HCT116 (cell line): Measurements from ENCODE around the gene HAAO. TPM values are rescaled to one million over a fixed set of nuclear protein-coding genes. Genes with fewer than 3 reads are reported as not detected.

Experiments
- ATAC-seq: fragments of 200-7000 bp; cut with Tn5 transposase; 2 replicates; pipeline ENCODE4 v1.9.1; 2020; ENCODE audit warnings: mild to moderate bottlenecking, moderate library complexity
- BruUV-seq: library from RNA; stranded (reverse); fragments of 400-500 nt; replicated peaks from 2 replicates; lab custom pipeline; 2021; lab: Mats Ljungman, UMichigan
- CTCF ChIA-PET: fragments of 300-600 bp; sonication (Branson Sonifier 250); formaldehyde crosslinking; loops from one replicate; lab custom pipeline; 2021; ENCODE audit warnings: antibody characterized with exemption; lab: Charles Lee
- POLR2A ChIA-PET: fragments of 300-600, 350-600 bp; sonication (Branson Sonifier 250); formaldehyde crosslinking; loops from one replicate; lab custom pipeline; 2021; ENCODE audit warnings: antibody characterized with exemption; lab: Charles Lee
- RAD21 ChIA-PET, 2 experiments: fragments of 300-600 bp; sonication (Branson Sonifier 250); formaldehyde crosslinking; loops; one replicate each; lab custom pipeline; 2023; ENCODE audit warnings: low total read pairs in 2 of 2; ENCODE audit not compliant: uncharacterized antibody in 2 of 2, unreplicated experiment in 2 of 2, low non-redundant PET in 1 of 2; lab: Charles Lee
- DNase-seq: peaks from one replicate; pipeline ENCODE4 v3.0.0-alpha.2; 2010; ENCODE audit warnings: low read depth, low spot score
- H2AFZ ChIP-seq: fragments of 200-600 bp; shearing (Covaris generic), sonication (generic); 2 replicates; pipeline ENCODE4 v1.6.1; 2017; ENCODE audit warnings: low read depth, mixed run types, mixed read lengths, antibody characterized with exemption, low read length; ENCODE audit not compliant: poor library complexity, severe bottlenecking
- H3K27ac ChIP-seq: 2 replicates; pipeline ENCODE4 v1.5.1; 2012; ENCODE audit warnings: low read depth, low read length
- H3K27me3 ChIP-seq: fragments of 200-600 bp; sonication (generic); 2 replicates; pipeline ENCODE4 v1.6.1; 2016; ENCODE audit warnings: mixed run types, low read length, mixed read lengths; ENCODE audit not compliant: insufficient read depth
- H3K36me3 ChIP-seq, 2 experiments: fragments of 200-500 bp in 1 of 2; fragments of 200-600 bp in 1 of 2; sonication (Bioruptor generic) in 1 of 2; sonication (generic) in 1 of 2; 2 replicates each; pipeline versions ENCODE4 v1.5.1 to v1.6.1; 2014 to 2016; ENCODE audit warnings: low read length in 2 of 2, inconsistent platforms in 1 of 2, mixed read lengths in 1 of 2, mixed run types in 1 of 2; ENCODE audit not compliant: insufficient read depth in 2 of 2, control insufficient read depth in 1 of 2
- H3K4me1 ChIP-seq, 2 experiments: fragments of 200-600 bp in 1 of 2; sonication (generic) in 1 of 2; 2 replicates each; pipeline versions ENCODE4 v1.5.1 to v1.6.1; 2012 to 2017; ENCODE audit warnings: low read length in 2 of 2, inconsistent platforms in 1 of 2, mild to moderate bottlenecking in 1 of 2, mixed read lengths in 1 of 2, mixed run types in 1 of 2, moderate library complexity in 1 of 2; ENCODE audit not compliant: insufficient read depth in 2 of 2, control insufficient read depth in 1 of 2
- H3K4me2 ChIP-seq: fragments of 200-600 bp; sonication (generic); 2 replicates; pipeline ENCODE4 v1.6.1; 2017; ENCODE audit warnings: mixed run types, low read length, mixed read lengths
- H3K4me3 ChIP-seq, 2 experiments: fragments of 200-600 bp in 1 of 2; sonication (generic) in 1 of 2; replicated peaks in 1 of 2; 2 replicates each; pipeline ENCODE4 v1.5.1; 2011 to 2016; ENCODE audit warnings: low read length in 2 of 2, control low read depth in 1 of 2, low read depth in 1 of 2, mild to moderate bottlenecking in 1 of 2, mixed read lengths in 1 of 2, mixed run types in 1 of 2
- H3K79me2 ChIP-seq: fragments of 200-600 bp; sonication (generic); 2 replicates; pipeline ENCODE4 v1.6.1; 2017; ENCODE audit warnings: mild to moderate bottlenecking, mixed run types, low read length, moderate library complexity, mixed read lengths; ENCODE audit not compliant: insufficient read depth
- H3K9ac ChIP-seq: fragments of 200-600 bp; sonication (generic); 2 replicates; pipeline ENCODE4 v1.6.1; 2016; ENCODE audit warnings: low read length, mixed read lengths
- H3K9me2 ChIP-seq: fragments of 200-600 bp; sonication (generic), shearing (Covaris generic); 2 replicates; pipeline ENCODE4 v1.6.1; 2017; ENCODE audit warnings: mixed run types, mild to moderate bottlenecking, moderate library complexity; ENCODE audit not compliant: insufficient read depth
- H3K9me3 ChIP-seq, 2 experiments: fragments of 200-500 bp in 1 of 2; fragments of 200-600 bp in 1 of 2; sonication (Bioruptor generic) in 1 of 2; sonication (generic) in 1 of 2; 2 replicates each; pipeline ENCODE4 v1.6.1; 2014 to 2017; ENCODE audit warnings: low read length in 2 of 2, mixed read lengths in 2 of 2, inconsistent platforms in 1 of 2, low read depth in 1 of 2, mild to moderate bottlenecking in 1 of 2, mixed run types in 1 of 2, moderate library complexity in 1 of 2; ENCODE audit not compliant: control insufficient read depth in 1 of 2, insufficient read depth in 1 of 2
- H4K20me1 ChIP-seq: fragments of 200-600 bp; sonication (generic), shearing (Covaris generic); 2 replicates; pipeline ENCODE4 v1.6.1; 2017; ENCODE audit warnings: mixed run types, mild to moderate bottlenecking, moderate library complexity; ENCODE audit not compliant: insufficient read depth
- CBX3 ChIP-seq: IDR thresholded peaks from 2 replicates; pipeline ENCODE4 v1.6.1; 2012; ENCODE audit warnings: low read depth
- EGR1 ChIP-seq: IDR thresholded peaks from 2 replicates; pipeline ENCODE4 v1.6.1; 2012; ENCODE audit warnings: low read depth
- EZH2 ChIP-seq: fragments of 200-600 bp; sonication (generic); IDR thresholded peaks from 2 replicates; pipeline ENCODE4 v1.6.1; 2017; ENCODE audit warnings: antibody characterized with exemption, mixed run types
- EZH2phosphoT487 ChIP-seq: fragments of 200-600 bp; IDR thresholded peaks from 2 replicates; pipeline ENCODE4 v1.6.1; 2018; ENCODE audit warnings: antibody characterized with exemption, borderline replicate concordance
- JUND ChIP-seq: IDR thresholded peaks from 2 replicates; pipeline ENCODE4 v1.6.1; 2012
- POLR2A ChIP-seq: IDR thresholded peaks from 2 replicates; pipeline ENCODE4 v1.7.0; 2011; ENCODE audit warnings: borderline replicate concordance; ENCODE audit not compliant: insufficient read depth, insufficient read length; ENCODE audit errors: extremely low read depth
- POLR2AphosphoS5 ChIP-seq: IDR thresholded peaks from 2 replicates; pipeline ENCODE4 v1.6.1; 2011; ENCODE audit warnings: mild to moderate bottlenecking, low read depth, low read length, moderate library complexity
- SIN3A ChIP-seq: IDR thresholded peaks from 2 replicates; pipeline ENCODE4 v1.6.1; 2012; ENCODE audit warnings: low read depth
- SP1 ChIP-seq: IDR thresholded peaks from 2 replicates; pipeline ENCODE4 v1.6.1; 2012; ENCODE audit warnings: low read depth
- YY1 ChIP-seq: IDR thresholded peaks from 2 replicates; pipeline ENCODE4 v1.6.1; 2011; ENCODE audit warnings: low read length, low read depth, moderate library complexity, mild to moderate bottlenecking; ENCODE audit not compliant: insufficient replicate concordance; ENCODE audit errors: extremely low read depth
- ZFX ChIP-seq: fragments of 450-650 bp; IDR thresholded peaks from 2 replicates; pipeline ENCODE4 v1.6.1; 2017
- intact Hi-C: fragments of 100-400 bp; cut with micrococcal nuclease; formaldehyde crosslinking; loops from 2 replicates; pipeline ENCODE4 v1.10.0; 2022
- total RNA-seq: library from RNA; stranded (reverse); gene quantifications from one replicate; pipeline ENCODE4 v1.2.1, GENCODE V29; 2021; ENCODE audit not compliant: unreplicated experiment
- TF ChIP-seq, protein P1 (sequence below), 3 experiments: fragments of 200-600 bp in 1 of 3; sonication (generic) in 1 of 3; IDR thresholded peaks in 2 of 3; conservative IDR thresholded peaks in 1 of 3; 2 replicates each; pipeline ENCODE4 v1.5.1; 2012 to 2017; ENCODE audit warnings: low read depth in 2 of 3, low read length in 2 of 3, antibody characterized with exemption in 1 of 3, borderline replicate concordance in 1 of 3, control low read depth in 1 of 3, mild to moderate bottlenecking in 1 of 3, mixed read lengths in 1 of 3, mixed run types in 1 of 3, moderate library complexity in 1 of 3; ENCODE audit not compliant: insufficient read depth in 1 of 3
- TF ChIP-seq, protein P2 (sequence below): IDR thresholded peaks from 2 replicates; pipeline ENCODE4 v1.6.1; 2012
- TF ChIP-seq, protein P3 (sequence below): IDR thresholded peaks from 2 replicates; pipeline ENCODE4 v1.6.1; 2012; ENCODE audit warnings: low read depth
- TF ChIP-seq, protein P4 (sequence below): IDR thresholded peaks from 2 replicates; pipeline ENCODE4 v1.6.1; 2011; ENCODE audit warnings: mild to moderate bottlenecking, low read length, moderate library complexity; ENCODE audit not compliant: insufficient replicate concordance; ENCODE audit errors: extremely low read depth

Gene HAAO
- total RNA-seq, 1 experiment from 2014 or later = not detected

DNA sequence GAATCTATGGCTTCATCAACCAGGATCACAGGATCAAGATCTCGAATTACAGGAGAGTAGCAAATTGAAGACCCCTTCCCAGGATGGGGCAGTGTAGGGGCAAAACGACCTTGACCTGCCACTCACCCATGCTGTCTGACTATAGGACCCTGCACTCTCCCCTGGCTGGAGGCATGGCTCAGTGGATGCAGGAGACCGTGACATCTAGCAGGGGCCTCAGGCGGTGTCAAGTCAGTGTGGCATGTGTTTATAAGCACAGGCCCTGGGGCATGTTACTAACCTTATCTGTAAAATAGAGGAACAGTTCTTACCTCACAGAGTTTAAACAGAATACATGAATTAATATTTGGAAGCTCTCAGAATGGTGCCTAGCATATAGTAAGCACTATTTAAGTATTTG lies 3.5 kb downstream of the HAAO start:
- H3K27ac ChIP-seq = no peak overlapping the region
- no peak overlapping the region for H3K4me2 ChIP-seq
- no peaks in the 10 kb centered on the region for H3K9me2 ChIP-seq
- H2AFZ ChIP-seq = no peak overlapping the region
- no peak overlapping the region for H3K4me3 ChIP-seq
- no peaks in the 10 kb centered on the region for H3K79me2 ChIP-seq
- intact Hi-C loops = no loop called here
- H3K4me1 ChIP-seq = no peaks in the 10 kb centered on the region
- H3K27me3 ChIP-seq = no peaks in the 10 kb centered on the region
- RAD21 ChIA-PET = no interaction called here
- POLR2A ChIA-PET = no interaction called here
- H4K20me1 ChIP-seq = no peaks in the 10 kb centered on the region
- ATAC-seq (no peak), DNase-seq (no peak)
- no peak for TF ChIP-seq JUND
- no peak for TF ChIP-seq YY1
- no peak for TF ChIP-seq SIN3A
- no peaks in the 10 kb centered on the region for H3K36me3 ChIP-seq
- H3K9ac ChIP-seq = no peak overlapping the region
- CTCF ChIA-PET = no interaction called here
- no TSS peak for BruUV-seq
- H3K9me3 ChIP-seq = no peaks in the 10 kb centered on the region

DNA sequence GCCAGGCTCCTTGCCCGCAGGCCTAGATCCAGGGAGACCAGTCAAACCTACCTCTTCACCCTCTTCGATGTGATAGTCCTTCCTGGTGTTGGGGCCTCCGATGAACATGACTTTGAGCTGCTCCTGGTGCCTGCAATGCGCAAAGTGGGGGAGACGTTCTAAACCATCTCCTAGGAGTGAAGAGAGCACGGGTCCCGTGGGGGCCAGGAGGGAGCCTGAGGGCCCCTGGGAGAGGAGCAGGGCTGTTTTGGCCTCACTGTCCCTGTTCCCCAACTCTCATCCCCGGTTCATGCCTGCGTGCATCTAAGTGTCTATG lies 3.9 kb downstream of the HAAO start:
- no peak overlapping the region for H3K27ac ChIP-seq
- H3K9me3 ChIP-seq = no peaks in the 10 kb centered on the region
- DNase-seq (no peak), ATAC-seq (no peak)
- H2AFZ ChIP-seq = no peak overlapping the region
- RAD21 ChIA-PET = no interaction called here
- H3K27me3 ChIP-seq = no peaks in the 10 kb centered on the region
- no peaks in the 10 kb centered on the region for H3K4me1 ChIP-seq
- H3K9ac ChIP-seq = no peak overlapping the region
- no peak overlapping the region for H3K4me2 ChIP-seq
- H3K79me2 ChIP-seq = no peaks in the 10 kb centered on the region
- BruUV-seq = no TSS peak
- H3K36me3 ChIP-seq = no peaks in the 10 kb centered on the region
- CTCF ChIA-PET = no interaction called here
- no peak overlapping the region for H3K4me3 ChIP-seq
- H3K9me2 ChIP-seq = no peaks in the 10 kb centered on the region
- POLR2A ChIA-PET = no interaction called here
- intact Hi-C loops = no loop called here
- H4K20me1 ChIP-seq = no peaks in the 10 kb centered on the region
- no peak for TF ChIP-seq SP1
- TF ChIP-seq, protein P1, sequence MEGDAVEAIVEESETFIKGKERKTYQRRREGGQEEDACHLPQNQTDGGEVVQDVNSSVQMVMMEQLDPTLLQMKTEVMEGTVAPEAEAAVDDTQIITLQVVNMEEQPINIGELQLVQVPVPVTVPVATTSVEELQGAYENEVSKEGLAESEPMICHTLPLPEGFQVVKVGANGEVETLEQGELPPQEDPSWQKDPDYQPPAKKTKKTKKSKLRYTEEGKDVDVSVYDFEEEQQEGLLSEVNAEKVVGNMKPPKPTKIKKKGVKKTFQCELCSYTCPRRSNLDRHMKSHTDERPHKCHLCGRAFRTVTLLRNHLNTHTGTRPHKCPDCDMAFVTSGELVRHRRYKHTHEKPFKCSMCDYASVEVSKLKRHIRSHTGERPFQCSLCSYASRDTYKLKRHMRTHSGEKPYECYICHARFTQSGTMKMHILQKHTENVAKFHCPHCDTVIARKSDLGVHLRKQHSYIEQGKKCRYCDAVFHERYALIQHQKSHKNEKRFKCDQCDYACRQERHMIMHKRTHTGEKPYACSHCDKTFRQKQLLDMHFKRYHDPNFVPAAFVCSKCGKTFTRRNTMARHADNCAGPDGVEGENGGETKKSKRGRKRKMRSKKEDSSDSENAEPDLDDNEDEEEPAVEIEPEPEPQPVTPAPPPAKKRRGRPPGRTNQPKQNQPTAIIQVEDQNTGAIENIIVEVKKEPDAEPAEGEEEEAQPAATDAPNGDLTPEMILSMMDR (IDR thresholded peaks at IDR 0.05 in 2 of 3, conservative IDR thresholded peaks at IDR 0.05 in 1 of 3; ENCODE audit: borderline replicate concordance in 1 of 3, insufficient read depth in 1 of 3, low read depth in 2 of 3, low read length in 2 of 3) = no peak
- TF ChIP-seq, protein P2, sequence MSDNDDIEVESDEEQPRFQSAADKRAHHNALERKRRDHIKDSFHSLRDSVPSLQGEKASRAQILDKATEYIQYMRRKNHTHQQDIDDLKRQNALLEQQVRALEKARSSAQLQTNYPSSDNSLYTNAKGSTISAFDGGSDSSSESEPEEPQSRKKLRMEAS = no peak
- TF ChIP-seq, protein P3, sequence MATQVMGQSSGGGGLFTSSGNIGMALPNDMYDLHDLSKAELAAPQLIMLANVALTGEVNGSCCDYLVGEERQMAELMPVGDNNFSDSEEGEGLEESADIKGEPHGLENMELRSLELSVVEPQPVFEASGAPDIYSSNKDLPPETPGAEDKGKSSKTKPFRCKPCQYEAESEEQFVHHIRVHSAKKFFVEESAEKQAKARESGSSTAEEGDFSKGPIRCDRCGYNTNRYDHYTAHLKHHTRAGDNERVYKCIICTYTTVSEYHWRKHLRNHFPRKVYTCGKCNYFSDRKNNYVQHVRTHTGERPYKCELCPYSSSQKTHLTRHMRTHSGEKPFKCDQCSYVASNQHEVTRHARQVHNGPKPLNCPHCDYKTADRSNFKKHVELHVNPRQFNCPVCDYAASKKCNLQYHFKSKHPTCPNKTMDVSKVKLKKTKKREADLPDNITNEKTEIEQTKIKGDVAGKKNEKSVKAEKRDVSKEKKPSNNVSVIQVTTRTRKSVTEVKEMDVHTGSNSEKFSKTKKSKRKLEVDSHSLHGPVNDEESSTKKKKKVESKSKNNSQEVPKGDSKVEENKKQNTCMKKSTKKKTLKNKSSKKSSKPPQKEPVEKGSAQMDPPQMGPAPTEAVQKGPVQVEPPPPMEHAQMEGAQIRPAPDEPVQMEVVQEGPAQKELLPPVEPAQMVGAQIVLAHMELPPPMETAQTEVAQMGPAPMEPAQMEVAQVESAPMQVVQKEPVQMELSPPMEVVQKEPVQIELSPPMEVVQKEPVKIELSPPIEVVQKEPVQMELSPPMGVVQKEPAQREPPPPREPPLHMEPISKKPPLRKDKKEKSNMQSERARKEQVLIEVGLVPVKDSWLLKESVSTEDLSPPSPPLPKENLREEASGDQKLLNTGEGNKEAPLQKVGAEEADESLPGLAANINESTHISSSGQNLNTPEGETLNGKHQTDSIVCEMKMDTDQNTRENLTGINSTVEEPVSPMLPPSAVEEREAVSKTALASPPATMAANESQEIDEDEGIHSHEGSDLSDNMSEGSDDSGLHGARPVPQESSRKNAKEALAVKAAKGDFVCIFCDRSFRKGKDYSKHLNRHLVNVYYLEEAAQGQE = no peak
- TF ChIP-seq EZH2 = no peak
- TF ChIP-seq ZFX = no peak
- TF ChIP-seq CBX3 = no peak
- TF ChIP-seq JUND = no peak
- TF ChIP-seq, protein P4, sequence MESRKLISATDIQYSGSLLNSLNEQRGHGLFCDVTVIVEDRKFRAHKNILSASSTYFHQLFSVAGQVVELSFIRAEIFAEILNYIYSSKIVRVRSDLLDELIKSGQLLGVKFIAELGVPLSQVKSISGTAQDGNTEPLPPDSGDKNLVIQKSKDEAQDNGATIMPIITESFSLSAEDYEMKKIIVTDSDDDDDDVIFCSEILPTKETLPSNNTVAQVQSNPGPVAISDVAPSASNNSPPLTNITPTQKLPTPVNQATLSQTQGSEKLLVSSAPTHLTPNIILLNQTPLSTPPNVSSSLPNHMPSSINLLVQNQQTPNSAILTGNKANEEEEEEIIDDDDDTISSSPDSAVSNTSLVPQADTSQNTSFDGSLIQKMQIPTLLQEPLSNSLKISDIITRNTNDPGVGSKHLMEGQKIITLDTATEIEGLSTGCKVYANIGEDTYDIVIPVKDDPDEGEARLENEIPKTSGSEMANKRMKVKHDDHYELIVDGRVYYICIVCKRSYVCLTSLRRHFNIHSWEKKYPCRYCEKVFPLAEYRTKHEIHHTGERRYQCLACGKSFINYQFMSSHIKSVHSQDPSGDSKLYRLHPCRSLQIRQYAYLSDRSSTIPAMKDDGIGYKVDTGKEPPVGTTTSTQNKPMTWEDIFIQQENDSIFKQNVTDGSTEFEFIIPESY = no peak
- TF ChIP-seq SIN3A = no peak
- no peak for TF ChIP-seq EGR1
- TF ChIP-seq EZH2phosphoT487 = no peak
- TF ChIP-seq POLR2A = no peak
- no peak for TF ChIP-seq POLR2AphosphoS5
